HepG2 (cell line): ENCODE results near the gene SLIT1. TPM values are rescaled to one million over a fixed set of nuclear protein-coding genes. Genes with fewer than 3 reads are reported as not detected.
A peak's percentile ranks its signal among the peaks of the same experiment; 100 is the strongest.

ENCODE experiments used
- ATAD3A ChIP-seq: sonication (generic); formaldehyde crosslinking; IDR thresholded peaks from 2 replicates; pipeline ENCODE4 v1.4.0; 2020; ENCODE audit warnings: missing genetic modification reagents
- EEA1 ChIP-seq: sonication (generic); formaldehyde crosslinking; IDR thresholded peaks from 2 replicates; pipeline ENCODE4 v1.5.1; 2020; ENCODE audit warnings: mild to moderate bottlenecking, missing genetic modification reagents, borderline replicate concordance
- ELF1 ChIP-seq: sonication (generic); formaldehyde crosslinking; IDR thresholded peaks from 2 replicates; pipeline ENCODE4 v1.4.0; 2020; ENCODE audit warnings: missing genetic modification reagents
- FOSL1 ChIP-seq: sonication (generic); formaldehyde crosslinking; IDR thresholded peaks from 2 replicates; pipeline ENCODE4 v1.9.0; 2021; ENCODE audit warnings: missing genetic modification reagents, borderline replicate concordance
- HDAC2 ChIP-seq: sonication (generic); formaldehyde crosslinking; IDR thresholded peaks from 2 replicates; pipeline ENCODE4 v1.4.0; 2020; ENCODE audit warnings: missing genetic modification reagents
- MAZ ChIP-seq, 2 experiments: sonication (generic) in 1 of 2; formaldehyde crosslinking in 1 of 2; IDR thresholded peaks; 2 replicates each; pipeline versions ENCODE4 v1.5.0 to v1.6.1; 2012 to 2020; ENCODE audit warnings: low read depth in 2 of 2, mild to moderate bottlenecking in 2 of 2, borderline replicate concordance in 1 of 2, improper control_type of control experiment in 1 of 2, low read length in 1 of 2, missing genetic modification reagents in 1 of 2, moderate library complexity in 1 of 2
- MYPOP ChIP-seq: sonication (generic); formaldehyde crosslinking; IDR thresholded peaks from 2 replicates; pipeline ENCODE4 v1.8.1; 2023; ENCODE audit warnings: mild to moderate bottlenecking, moderate library complexity, missing genetic modification reagents
- POLR2G ChIP-seq: fragments of 200-400 bp; formaldehyde crosslinking; IDR thresholded peaks from 2 replicates; pipeline ENCODE4 v1.6.1; 2018; ENCODE audit warnings: mild to moderate bottlenecking, low read depth, low read length, moderate library complexity
- PRDM10 ChIP-seq: sonication (generic); formaldehyde crosslinking; IDR thresholded peaks from 2 replicates; pipeline ENCODE4 v1.4.0; 2020; ENCODE audit warnings: low read depth, missing genetic modification reagents
- SIX1 ChIP-seq: sonication (generic); formaldehyde crosslinking; IDR thresholded peaks from 2 replicates; pipeline ENCODE4 v1.4.0; 2020; ENCODE audit warnings: missing genetic modification reagents, borderline replicate concordance
- SIX4 ChIP-seq: sonication (generic); formaldehyde crosslinking; IDR thresholded peaks from 2 replicates; pipeline ENCODE4 v1.4.0; 2020; ENCODE audit warnings: missing genetic modification reagents
- SNAPC4 ChIP-seq: sonication (generic); formaldehyde crosslinking; IDR thresholded peaks from 2 replicates; pipeline ENCODE4 v1.4.0; 2020; ENCODE audit warnings: mild to moderate bottlenecking, missing genetic modification reagents
- SUZ12 ChIP-seq: fragments of 150-350 bp; IDR thresholded peaks from 2 replicates; pipeline ENCODE4 v1.6.1; 2014; ENCODE audit warnings: low read depth, low read length
- THAP7 ChIP-seq: sonication (generic); formaldehyde crosslinking; IDR thresholded peaks from 2 replicates; pipeline ENCODE4 v1.8.1; 2023; ENCODE audit warnings: mild to moderate bottlenecking, missing genetic modification reagents
- ZMYM2 ChIP-seq: sonication (generic); formaldehyde crosslinking; IDR thresholded peaks from 2 replicates; pipeline ENCODE4 v1.8.0; 2022; ENCODE audit warnings: mild to moderate bottlenecking, missing genetic modification reagents
- ZNF251 ChIP-seq: sonication (generic); formaldehyde crosslinking; IDR thresholded peaks from 2 replicates; pipeline ENCODE4 v1.9.0; 2021; ENCODE audit warnings: mild to moderate bottlenecking, missing genetic modification reagents
- ZNF263 ChIP-seq: sonication (generic); formaldehyde crosslinking; IDR thresholded peaks from 2 replicates; pipeline ENCODE4 v1.4.0; 2020; ENCODE audit warnings: missing genetic modification reagents
- ZNF296 ChIP-seq: sonication (generic); formaldehyde crosslinking; conservative IDR thresholded peaks from 2 replicates; pipeline ENCODE4 v1.5.0; 2020; ENCODE audit warnings: mild to moderate bottlenecking, missing genetic modification reagents
- ZNF343 ChIP-seq: sonication (generic); formaldehyde crosslinking; IDR thresholded peaks from 2 replicates; pipeline ENCODE4 v1.4.0; 2020; ENCODE audit warnings: mild to moderate bottlenecking, missing genetic modification reagents
- ZNF558 ChIP-seq: sonication (generic); formaldehyde crosslinking; IDR thresholded peaks from 2 replicates; pipeline ENCODE4 v1.9.0; 2022; ENCODE audit warnings: mild to moderate bottlenecking, missing genetic modification reagents, borderline replicate concordance
- polyA plus RNA-seq, 8 experiments: library from polyadenylated mRNA; depleted of rRNA in 3 of 8; stranded (reverse) in 7 of 8; unstranded in 1 of 8; fragments of >200 nt; fragmentation: Illumina TruSeq in 4 of 8; extraction: Trizol in 4 of 8; gene quantifications; 2 replicates each; pipeline versions ENCODE4 v1.2.1 to v1.2.3, GENCODE V29; 2011 to 2016; ENCODE audit warnings: low read depth in 4 of 8, missing spikeins in 1 of 8, mixed read lengths in 1 of 8; ENCODE audit not compliant: insufficient read depth in 1 of 8
- total RNA-seq, 5 experiments: library from RNA; depleted of rRNA; stranded (reverse); fragments of >200 nt; fragmentation: Illumina TruSeq; extraction: Trizol; gene quantifications; 2 replicates each; pipeline ENCODE4 v1.2.3, GENCODE V29; 2016; ENCODE audit warnings: low read depth in 1 of 5

SLIT1 gene
- total and polyA plus RNA-seq, 2 of the 13 experiments (the other 11 are each of a cell fraction or from before 2014, with no cell fraction given) = 0.09 to 0.33 TPM

GRCh38 chr10:96998329-96998888 is 187.3 kb downstream of the SLIT1 start (continued):
- no peak for TF ChIP-seq SNAPC4 (CRISPR knock-in tag)
- peak; percentile 10; the same call in 1 of the 2 replicates for TF ChIP-seq SIX4 (CRISPR knock-in tag)
- TF ChIP-seq ATAD3A (CRISPR knock-in tag) = no peak
- TF ChIP-seq ELF1 (CRISPR knock-in tag) = peak; percentile 73
- TF ChIP-seq ZNF263 (CRISPR knock-in tag) = peak; percentile 96
- TF ChIP-seq MAZ (IDR thresholded peaks at IDR 0.05; ENCODE audit: borderline replicate concordance, low read depth, low read length) = no peak
- 0 out of 2 replicates have a peak, but pooled peaks have one; percentile 23 for TF ChIP-seq MAZ (CRISPR knock-in tag; IDR thresholded peaks at IDR 0.05; ENCODE audit: low read depth)
- TF ChIP-seq ZNF343 = no peak
- TF ChIP-seq POLR2G = peak; percentile 46
- TF ChIP-seq ZMYM2 (CRISPR knock-in tag) = no peak
- TF ChIP-seq SUZ12 = no peak
- TF ChIP-seq SIX1 (CRISPR knock-in tag) = no peak
- TF ChIP-seq EEA1 = no peak
- no peak for TF ChIP-seq ZNF296 (CRISPR knock-in tag)
- no peak for TF ChIP-seq PRDM10 (CRISPR knock-in tag)
- TF ChIP-seq ZNF558 (CRISPR knock-in tag) = no peak
- no peak for TF ChIP-seq ZNF251 (CRISPR knock-in tag)
- TF ChIP-seq HDAC2 (CRISPR knock-in tag) = peak; percentile 13; the same call in 1 of the 2 replicates
- no peak for TF ChIP-seq THAP7
- 0 out of 2 replicates have a peak, but pooled peaks have one; percentile 17 for TF ChIP-seq MYPOP (CRISPR knock-in tag)
- TF ChIP-seq FOSL1 (CRISPR knock-in tag) = no peak
